Subcutaneous adipose tissue (tissue), 4 donors: ENCODE measurements around the gene ELMO1. TPM values are rescaled to one million over a fixed set of nuclear protein-coding genes. Genes with fewer than 3 reads are reported as not detected.

Experiments
- CTCF ChIP-seq: fragments of 450-650 bp; IDR thresholded peaks from one replicate; pipeline ENCODE4 v1.5.1; 2016; ENCODE audit warnings: low read depth, mild to moderate bottlenecking, control low read depth, antibody characterized with exemption, moderate library complexity
- total RNA-seq, 4 donors: library from RNA; depleted of rRNA; stranded (reverse); fragments of >200 nt; gene quantifications; one replicate each; pipeline ENCODE4 v1.1.0, GENCODE V29; 2016

ELMO1 gene
- total RNA-seq, 4 donors from 2014 or later: 97.1 to 129 (median 126) TPM

- no peak for TF ChIP-seq CTCF
These were observed 67.8 kb downstream of the ELMO1 start for GRCh38 chr7:37380831-37381230.

- no peak for TF ChIP-seq CTCF
These were observed 69.0 kb downstream of the ELMO1 start for GRCh38 chr7:37379546-37380277.

GRCh38 chr7:37377231-37377630, 71.4 kb downstream of the ELMO1 start:
- TF ChIP-seq CTCF: no peak

GRCh38 chr7:37376386-37376785, 72.3 kb downstream of the ELMO1 start:
- no peak for TF ChIP-seq CTCF

GRCh38 chr7:37372750-37373149, 75.9 kb downstream of the ELMO1 start:
- no peak for TF ChIP-seq CTCF

GRCh38 chr7:37371755-37372154, 76.9 kb downstream of the ELMO1 start:
- no peak for TF ChIP-seq CTCF

- no peak for TF ChIP-seq CTCF
These were observed 78.8 kb downstream of the ELMO1 start for GRCh38 chr7:37369906-37370305.
